Measurements from ENCODE around the gene SCN8A. TPM values are rescaled to one million over a fixed set of nuclear protein-coding genes. Genes with fewer than 3 reads are reported as not detected.

The SCN8A gene
- total and polyA plus RNA-seq, 2 experiments from 2014 or later: 4.6 to 23.9 TPM

DNA sequence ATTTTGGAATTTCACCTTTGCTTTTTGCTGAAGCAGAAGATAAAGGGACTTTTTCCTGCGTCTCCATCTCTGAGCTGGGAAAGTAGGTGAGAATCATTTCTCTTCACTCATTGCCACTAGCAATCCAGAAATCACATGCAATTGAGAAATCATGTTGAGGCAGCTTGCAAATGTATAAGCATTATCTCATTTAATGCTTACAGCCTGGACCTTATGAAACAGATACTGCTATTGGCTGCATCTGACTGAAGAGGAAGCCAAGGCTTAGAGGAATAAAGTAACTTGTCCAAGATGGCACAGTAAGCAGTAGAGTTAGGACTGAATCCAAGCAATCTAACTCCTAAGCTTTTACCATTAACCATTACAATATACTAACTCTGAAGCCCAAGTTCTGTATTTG is 135.1 kb downstream of the SCN8A start (continued):
- no peak for TF ChIP-seq NANOG (IDR thresholded peaks at IDR 0.05; ENCODE audit: borderline replicate concordance)
- no peak for TF ChIP-seq ZNF114 (CRISPR knock-in tag; IDR thresholded peaks at IDR 0.05)
- no peak for TF ChIP-seq EZH2phosphoT487 (IDR thresholded peaks at IDR 0.05; ENCODE audit: unreplicated experiment)
- TF ChIP-seq EZH2 (IDR thresholded peaks at IDR 0.05; ENCODE audit: low read depth, unreplicated experiment): no peak
- TF ChIP-seq ZNF331 (CRISPR knock-in tag; IDR thresholded peaks at IDR 0.05; ENCODE audit: low read depth): no peak

DNA sequence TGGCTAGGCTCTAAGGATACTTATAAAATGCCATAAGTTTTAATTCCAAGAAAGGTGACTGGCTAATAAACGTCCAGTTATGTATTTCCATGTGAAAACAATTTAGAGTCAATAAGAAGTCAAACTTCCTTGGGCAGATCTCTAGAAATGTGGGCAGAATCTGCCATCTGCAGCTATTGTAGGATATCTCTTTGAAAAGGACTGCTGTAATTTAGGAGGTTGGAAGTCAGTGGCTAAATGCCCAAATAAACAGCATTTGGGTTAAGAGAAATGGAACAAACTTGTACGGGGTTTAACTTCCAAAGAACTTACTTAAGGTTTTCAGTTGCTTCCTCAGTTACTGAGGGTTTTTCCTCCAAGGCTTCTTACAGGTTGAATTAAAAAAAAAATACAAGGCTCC is 135.9 kb downstream of the SCN8A start:
- no peak overlapping the region for H3K27ac Mint-ChIP-seq
- Histone ChIP-seq H3K4me1 (ENCODE audit: insufficient read depth) (peaks cover 6% of the 10 kb centered on the region; the same call in 1 of the 2 replicates), H3F3A (replicated peaks; ENCODE audit: low read depth) (peaks cover 5% of the 10 kb centered on the region), H3K27ac (ENCODE audit: low read depth) (no peak overlapping the region), H4K20me1 (replicated peaks; ENCODE audit: insufficient read depth) (peaks cover 5% of the 10 kb centered on the region), H3K9me2 (ENCODE audit: insufficient read depth) (no peaks in the 10 kb centered on the region), H3K4me3 (no peak overlapping the region), H2AFZ (no peak overlapping the region), H3K4me2 (no peak overlapping the region), H3K27me3 (ENCODE audit: insufficient read depth) (no peaks in the 10 kb centered on the region; the same call in 1 of the 2 replicates), H3K79me2 (replicated peaks; ENCODE audit: insufficient read depth) (no peaks in the 10 kb centered on the region), H3K36me3 (ENCODE audit: insufficient read depth) (peaks cover 6% of the 10 kb centered on the region; the same call in 1 of the 2 replicates)
- ATAC-seq: no peak
- H3K4me1 Mint-ChIP-seq: no peaks in the 10 kb centered on the region
- DNase-seq (ENCODE audit: low spot score): no peak
- H3K4me3 Mint-ChIP-seq: no peak overlapping the region
- H3K27me3 Mint-ChIP-seq (ENCODE audit: insufficient read depth, low read depth, poor library complexity): peaks cover 3% of the 10 kb centered on the region
- H3K36me3 Mint-ChIP-seq (ENCODE audit: low read depth): peaks cover 11% of the 10 kb centered on the region
- TF ChIP-seq, protein P1, sequence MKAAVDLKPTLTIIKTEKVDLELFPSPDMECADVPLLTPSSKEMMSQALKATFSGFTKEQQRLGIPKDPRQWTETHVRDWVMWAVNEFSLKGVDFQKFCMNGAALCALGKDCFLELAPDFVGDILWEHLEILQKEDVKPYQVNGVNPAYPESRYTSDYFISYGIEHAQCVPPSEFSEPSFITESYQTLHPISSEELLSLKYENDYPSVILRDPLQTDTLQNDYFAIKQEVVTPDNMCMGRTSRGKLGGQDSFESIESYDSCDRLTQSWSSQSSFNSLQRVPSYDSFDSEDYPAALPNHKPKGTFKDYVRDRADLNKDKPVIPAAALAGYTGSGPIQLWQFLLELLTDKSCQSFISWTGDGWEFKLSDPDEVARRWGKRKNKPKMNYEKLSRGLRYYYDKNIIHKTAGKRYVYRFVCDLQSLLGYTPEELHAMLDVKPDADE (IDR thresholded peaks at IDR 0.05): no peak
- 0 out of 3 replicates have a peak, but pooled peaks cover 3% of the 10 kb centered on the region for H3K9me3 Mint-ChIP-seq

DNA sequence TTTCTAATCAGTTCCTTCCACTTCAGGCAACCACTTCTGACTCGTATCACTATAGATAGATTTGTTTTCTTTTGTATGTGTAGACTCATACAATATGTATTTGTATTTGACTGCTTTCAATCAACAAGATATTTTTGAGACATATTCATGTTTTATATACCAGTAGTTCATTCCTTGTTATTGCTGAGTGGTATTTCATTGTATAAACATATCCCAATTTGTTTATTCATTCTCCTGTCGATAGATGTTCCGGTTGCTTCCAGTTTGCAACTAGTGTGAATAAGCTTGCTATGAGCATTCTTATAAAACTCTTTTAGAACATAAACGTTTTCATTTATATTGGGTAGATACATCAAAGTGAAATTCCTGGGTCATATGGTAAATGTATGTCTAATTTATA is 138.3 kb downstream of the SCN8A start:
- Histone ChIP-seq H3K9me2 (ENCODE audit: insufficient read depth) (no peaks in the 10 kb centered on the region), H4K20me1 (replicated peaks; ENCODE audit: insufficient read depth) (no peaks in the 10 kb centered on the region; the same call in 1 of the 2 replicates), H3K4me2 (no peak overlapping the region), H3K79me2 (replicated peaks; ENCODE audit: insufficient read depth) (no peaks in the 10 kb centered on the region), H3K4me3 (no peak overlapping the region), H3F3A (replicated peaks; ENCODE audit: low read depth) (no peaks in the 10 kb centered on the region), H3K36me3 (ENCODE audit: insufficient read depth) (peaks cover 6% of the 10 kb centered on the region; the same call in 1 of the 2 replicates), H3K4me1 (ENCODE audit: insufficient read depth) (no peaks in the 10 kb centered on the region), H2AFZ (no peak overlapping the region), H3K27ac (ENCODE audit: low read depth) (no peak overlapping the region), H3K27me3 (ENCODE audit: insufficient read depth) (no peaks in the 10 kb centered on the region)
- no peaks in the 10 kb centered on the region for H3K4me1 Mint-ChIP-seq
- H3K4me3 Mint-ChIP-seq: no peak overlapping the region
- H3K9me3 Mint-ChIP-seq: peaks cover 22% of the 10 kb centered on the region
- H3K36me3 Mint-ChIP-seq (ENCODE audit: low read depth): peaks cover 31% of the 10 kb centered on the region
- no peak for DNase-seq (ENCODE audit: low spot score)
- H3K27me3 Mint-ChIP-seq (ENCODE audit: insufficient read depth, low read depth, poor library complexity): no peaks in the 10 kb centered on the region
- no peak for ATAC-seq
- H3K27ac Mint-ChIP-seq: no peak overlapping the region
- TF ChIP-seq EZH2 (IDR thresholded peaks at IDR 0.05; ENCODE audit: low read depth, unreplicated experiment): no peak
- TF ChIP-seq, protein P2, sequence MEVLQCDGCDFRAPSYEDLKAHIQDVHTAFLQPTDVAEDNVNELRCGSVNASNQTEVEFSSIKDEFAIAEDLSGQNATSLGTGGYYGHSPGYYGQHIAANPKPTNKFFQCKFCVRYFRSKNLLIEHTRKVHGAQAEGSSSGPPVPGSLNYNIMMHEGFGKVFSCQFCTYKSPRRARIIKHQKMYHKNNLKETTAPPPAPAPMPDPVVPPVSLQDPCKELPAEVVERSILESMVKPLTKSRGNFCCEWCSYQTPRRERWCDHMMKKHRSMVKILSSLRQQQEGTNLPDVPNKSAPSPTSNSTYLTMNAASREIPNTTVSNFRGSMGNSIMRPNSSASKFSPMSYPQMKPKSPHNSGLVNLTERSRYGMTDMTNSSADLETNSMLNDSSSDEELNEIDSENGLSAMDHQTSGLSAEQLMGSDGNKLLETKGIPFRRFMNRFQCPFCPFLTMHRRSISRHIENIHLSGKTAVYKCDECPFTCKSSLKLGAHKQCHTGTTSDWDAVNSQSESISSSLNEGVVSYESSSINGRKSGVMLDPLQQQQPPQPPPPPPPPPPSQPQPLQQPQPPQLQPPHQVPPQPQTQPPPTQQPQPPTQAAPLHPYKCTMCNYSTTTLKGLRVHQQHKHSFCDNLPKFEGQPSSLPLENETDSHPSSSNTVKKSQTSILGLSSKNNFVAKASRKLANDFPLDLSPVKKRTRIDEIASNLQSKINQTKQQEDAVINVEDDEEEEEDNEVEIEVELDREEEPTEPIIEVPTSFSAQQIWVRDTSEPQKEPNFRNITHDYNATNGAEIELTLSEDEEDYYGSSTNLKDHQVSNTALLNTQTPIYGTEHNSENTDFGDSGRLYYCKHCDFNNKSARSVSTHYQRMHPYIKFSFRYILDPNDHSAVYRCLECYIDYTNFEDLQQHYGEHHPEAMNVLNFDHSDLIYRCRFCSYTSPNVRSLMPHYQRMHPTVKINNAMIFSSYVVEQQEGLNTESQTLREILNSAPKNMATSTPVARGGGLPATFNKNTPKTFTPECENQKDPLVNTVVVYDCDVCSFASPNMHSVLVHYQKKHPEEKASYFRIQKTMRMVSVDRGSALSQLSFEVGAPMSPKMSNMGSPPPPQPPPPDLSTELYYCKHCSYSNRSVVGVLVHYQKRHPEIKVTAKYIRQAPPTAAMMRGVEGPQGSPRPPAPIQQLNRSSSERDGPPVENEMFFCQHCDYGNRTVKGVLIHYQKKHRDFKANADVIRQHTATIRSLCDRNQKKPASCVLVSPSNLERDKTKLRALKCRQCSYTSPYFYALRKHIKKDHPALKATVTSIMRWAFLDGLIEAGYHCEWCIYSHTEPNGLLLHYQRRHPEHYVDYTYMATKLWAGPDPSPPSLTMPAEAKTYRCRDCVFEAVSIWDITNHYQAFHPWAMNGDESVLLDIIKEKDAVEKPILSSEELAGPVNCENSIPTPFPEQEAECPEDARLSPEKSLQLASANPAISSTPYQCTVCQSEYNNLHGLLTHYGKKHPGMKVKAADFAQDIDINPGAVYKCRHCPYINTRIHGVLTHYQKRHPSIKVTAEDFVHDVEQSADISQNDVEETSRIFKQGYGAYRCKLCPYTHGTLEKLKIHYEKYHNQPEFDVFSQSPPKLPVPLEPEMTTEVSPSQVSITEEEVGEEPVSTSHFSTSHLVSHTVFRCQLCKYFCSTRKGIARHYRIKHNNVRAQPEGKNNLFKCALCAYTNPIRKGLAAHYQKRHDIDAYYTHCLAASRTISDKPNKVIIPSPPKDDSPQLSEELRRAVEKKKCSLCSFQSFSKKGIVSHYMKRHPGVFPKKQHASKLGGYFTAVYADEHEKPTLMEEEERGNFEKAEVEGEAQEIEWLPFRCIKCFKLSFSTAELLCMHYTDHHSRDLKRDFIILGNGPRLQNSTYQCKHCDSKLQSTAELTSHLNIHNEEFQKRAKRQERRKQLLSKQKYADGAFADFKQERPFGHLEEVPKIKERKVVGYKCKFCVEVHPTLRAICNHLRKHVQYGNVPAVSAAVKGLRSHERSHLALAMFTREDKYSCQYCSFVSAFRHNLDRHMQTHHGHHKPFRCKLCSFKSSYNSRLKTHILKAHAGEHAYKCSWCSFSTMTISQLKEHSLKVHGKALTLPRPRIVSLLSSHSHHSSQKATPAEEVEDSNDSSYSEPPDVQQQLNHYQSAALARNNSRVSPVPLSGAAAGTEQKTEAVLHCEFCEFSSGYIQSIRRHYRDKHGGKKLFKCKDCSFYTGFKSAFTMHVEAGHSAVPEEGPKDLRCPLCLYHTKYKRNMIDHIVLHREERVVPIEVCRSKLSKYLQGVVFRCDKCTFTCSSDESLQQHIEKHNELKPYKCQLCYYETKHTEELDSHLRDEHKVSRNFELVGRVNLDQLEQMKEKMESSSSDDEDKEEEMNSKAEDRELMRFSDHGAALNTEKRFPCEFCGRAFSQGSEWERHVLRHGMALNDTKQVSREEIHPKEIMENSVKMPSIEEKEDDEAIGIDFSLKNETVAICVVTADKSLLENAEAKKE (CRISPR knock-in tag; IDR thresholded peaks at IDR 0.05): no peak
- no peak for TF ChIP-seq ZNF331 (CRISPR knock-in tag; IDR thresholded peaks at IDR 0.05; ENCODE audit: low read depth)
- TF ChIP-seq CREB1 (CRISPR knock-in tag; IDR thresholded peaks at IDR 0.05; ENCODE audit: low read depth): no peak
- no peak for TF ChIP-seq STAT1 (IDR thresholded peaks at IDR 0.05; ENCODE audit: unreplicated experiment)
- no peak for TF ChIP-seq NANOG (IDR thresholded peaks at IDR 0.05; ENCODE audit: borderline replicate concordance)
- no peak for TF ChIP-seq POLR2AphosphoS5 (IDR thresholded peaks at IDR 0.05; ENCODE audit: low read depth)

All from GM23338 (cell line).